GM20000 (cell line): ENCODE data around the gene MAPK4.

Experiments
- DNase-seq: peaks from one replicate; pipeline ENCODE4 v3.0.0; 2012; ENCODE audit warnings: low spot score
- TF ChIP-seq, protein P1 (sequence below): IDR thresholded peaks from 2 replicates; pipeline ENCODE4 v1.5.1; 2012; ENCODE audit warnings: mild to moderate bottlenecking, control low read depth; ENCODE audit errors: extremely low read depth, missing control alignments

The MAPK4 gene

DNA sequence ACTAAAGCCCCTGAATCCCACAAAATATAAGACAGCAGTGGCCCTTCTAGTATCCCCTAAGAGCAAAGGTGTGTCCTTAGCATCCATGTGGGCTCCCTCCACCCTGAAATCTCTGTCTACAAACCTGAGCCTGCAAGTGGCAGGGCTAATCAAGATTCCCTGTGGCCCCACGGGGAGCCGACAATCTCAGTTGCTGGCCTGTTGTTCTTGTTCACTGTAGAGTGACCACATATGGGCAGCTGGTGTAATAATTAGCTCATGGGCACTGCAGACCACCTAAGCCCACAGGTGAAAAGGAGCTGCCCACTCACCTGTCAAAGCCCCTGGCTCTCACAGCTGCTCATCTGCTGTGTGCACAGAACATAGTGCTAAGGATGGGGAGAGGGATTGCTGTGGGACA is 157.7 kb downstream of the MAPK4 start:
- TF ChIP-seq, protein P1, sequence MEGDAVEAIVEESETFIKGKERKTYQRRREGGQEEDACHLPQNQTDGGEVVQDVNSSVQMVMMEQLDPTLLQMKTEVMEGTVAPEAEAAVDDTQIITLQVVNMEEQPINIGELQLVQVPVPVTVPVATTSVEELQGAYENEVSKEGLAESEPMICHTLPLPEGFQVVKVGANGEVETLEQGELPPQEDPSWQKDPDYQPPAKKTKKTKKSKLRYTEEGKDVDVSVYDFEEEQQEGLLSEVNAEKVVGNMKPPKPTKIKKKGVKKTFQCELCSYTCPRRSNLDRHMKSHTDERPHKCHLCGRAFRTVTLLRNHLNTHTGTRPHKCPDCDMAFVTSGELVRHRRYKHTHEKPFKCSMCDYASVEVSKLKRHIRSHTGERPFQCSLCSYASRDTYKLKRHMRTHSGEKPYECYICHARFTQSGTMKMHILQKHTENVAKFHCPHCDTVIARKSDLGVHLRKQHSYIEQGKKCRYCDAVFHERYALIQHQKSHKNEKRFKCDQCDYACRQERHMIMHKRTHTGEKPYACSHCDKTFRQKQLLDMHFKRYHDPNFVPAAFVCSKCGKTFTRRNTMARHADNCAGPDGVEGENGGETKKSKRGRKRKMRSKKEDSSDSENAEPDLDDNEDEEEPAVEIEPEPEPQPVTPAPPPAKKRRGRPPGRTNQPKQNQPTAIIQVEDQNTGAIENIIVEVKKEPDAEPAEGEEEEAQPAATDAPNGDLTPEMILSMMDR = no peak
- no peak for DNase-seq

DNA sequence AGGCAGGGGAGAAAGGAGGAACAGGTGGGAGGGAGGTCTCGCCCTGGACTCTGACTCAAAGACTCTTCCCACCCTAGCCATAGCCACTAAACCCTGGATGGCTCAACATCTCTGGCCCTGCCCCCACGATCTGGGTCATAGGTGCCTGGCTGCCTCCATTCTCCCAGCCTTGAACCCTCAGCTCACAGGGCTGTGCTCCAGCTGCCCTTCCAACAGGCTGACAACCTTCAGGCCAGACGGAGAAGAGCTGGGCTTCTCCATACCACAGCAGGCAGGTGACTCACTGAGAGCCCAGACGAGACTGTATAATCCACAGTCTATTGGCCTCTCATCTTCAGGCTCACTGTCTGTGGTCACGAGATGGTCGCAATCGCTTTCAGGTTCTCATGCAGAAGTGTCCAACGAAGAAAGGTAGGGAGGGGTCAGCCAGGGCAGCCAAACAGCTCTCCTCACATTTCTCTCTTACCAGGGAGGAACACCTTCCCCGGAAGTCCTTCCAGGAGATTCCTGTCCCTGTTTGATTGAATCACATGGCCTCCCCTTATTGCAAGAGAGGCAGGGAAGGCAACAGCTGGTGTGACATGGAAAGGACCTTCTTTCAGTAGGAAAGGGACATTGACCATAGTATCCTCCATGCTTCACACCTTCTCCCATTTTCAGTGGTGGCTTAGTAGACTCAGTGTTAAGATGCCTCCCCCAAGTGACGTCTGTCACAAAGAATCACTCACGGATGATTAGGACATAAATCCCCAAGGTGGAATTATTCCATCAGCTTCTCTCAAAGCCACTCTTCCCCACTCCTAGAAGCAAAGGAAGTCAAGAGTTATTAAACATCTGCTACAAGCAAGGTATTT is 159.8 kb downstream of the MAPK4 start:
- TF ChIP-seq, protein P1 = no peak
- DNase-seq = no peak

GRCh38 chr18:50720325-50720674 is 160.4 kb downstream of the MAPK4 start:
- DNase-seq = no peak
- TF ChIP-seq, protein P1 = no peak

- TF ChIP-seq, protein P1 = no peak
- no peak for DNase-seq
Observed at GRCh38 chr18:50721006-50721405, 161.1 kb downstream of the MAPK4 start.

GRCh38 chr18:50721451-50722120 is 161.7 kb downstream of the MAPK4 start:
- TF ChIP-seq, protein P1 = no peak
- no peak for DNase-seq

- no peak for DNase-seq
Observed at GRCh38 chr18:50722311-50722710, 162.4 kb downstream of the MAPK4 start.

DNA sequence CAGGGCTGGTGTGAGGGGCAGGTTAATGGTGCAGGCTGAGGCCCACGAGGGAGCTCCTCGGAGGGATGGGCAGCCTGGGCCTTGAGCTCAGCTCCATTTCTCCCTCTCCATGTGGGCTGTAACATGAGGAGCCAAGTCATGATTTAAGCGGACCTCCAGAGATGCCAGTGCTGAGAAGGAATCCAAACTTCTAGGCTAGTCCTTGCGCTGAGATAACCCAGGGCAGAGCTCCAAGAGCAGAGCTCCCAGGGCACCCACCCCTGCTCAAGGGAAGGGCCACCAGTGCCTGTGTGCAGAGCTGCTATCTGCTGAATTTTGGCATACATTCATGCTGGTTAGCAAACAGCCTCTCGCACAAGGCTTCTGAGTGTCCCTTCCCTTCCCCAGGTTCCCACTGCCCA is 164.9 kb downstream of the MAPK4 start:
- TF ChIP-seq, protein P1 = no peak
- no peak for DNase-seq

More at GRCh38 chr18:50722311-50722710, 162.4 kb downstream of the MAPK4 start:
- TF ChIP-seq, protein P1 = no peak
